ENCODE data around the gene STH.
"Not testable (repeated sequence)": the region's sequence is repeated elsewhere in the genome, so short reads cannot be mapped to it uniquely, and the experiment has no call there.

Gene STH, protein sequence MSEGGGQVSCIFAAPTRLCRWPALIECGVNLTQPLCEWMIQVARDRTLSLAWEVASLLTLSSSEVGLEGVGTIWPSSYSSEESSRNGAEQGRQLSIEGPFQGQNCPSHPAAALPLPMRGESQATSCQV

DNA sequence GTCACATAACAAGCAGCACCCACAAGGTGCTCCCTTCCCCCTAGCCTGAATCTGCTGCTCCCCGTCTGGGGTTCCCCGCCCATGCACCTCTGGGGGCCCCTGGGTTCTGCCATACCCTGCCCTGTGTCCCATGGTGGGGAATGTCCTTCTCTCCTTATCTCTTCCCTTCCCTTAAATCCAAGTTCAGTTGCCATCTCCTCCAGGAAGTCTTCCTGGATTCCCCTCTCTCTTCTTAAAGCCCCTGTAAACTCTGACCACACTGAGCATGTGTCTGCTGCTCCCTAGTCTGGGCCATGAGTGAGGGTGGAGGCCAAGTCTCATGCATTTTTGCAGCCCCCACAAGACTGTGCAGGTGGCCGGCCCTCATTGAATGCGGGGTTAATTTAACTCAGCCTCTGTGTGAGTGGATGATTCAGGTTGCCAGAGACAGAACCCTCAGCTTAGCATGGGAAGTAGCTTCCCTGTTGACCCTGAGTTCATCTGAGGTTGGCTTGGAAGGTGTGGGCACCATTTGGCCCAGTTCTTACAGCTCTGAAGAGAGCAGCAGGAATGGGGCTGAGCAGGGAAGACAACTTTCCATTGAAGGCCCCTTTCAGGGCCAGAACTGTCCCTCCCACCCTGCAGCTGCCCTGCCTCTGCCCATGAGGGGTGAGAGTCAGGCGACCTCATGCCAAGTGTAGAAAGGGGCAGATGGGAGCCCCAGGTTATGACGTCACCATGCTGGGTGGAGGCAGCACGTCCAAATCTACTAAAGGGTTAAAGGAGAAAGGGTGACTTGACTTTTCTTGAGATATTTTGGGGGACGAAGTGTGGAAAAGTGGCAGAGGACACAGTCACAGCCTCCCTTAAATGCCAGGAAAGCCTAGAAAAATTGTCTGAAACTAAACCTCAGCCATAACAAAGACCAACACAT, at the start of gene STH:
TSS of gene STH (plus strand) at position 264 of the 913 bp plus-strand sequence. CDS start at position 294, 30 bp downstream.
- DNase-seq (ENCODE audit: low read depth, low spot score) = no peak

DNA sequence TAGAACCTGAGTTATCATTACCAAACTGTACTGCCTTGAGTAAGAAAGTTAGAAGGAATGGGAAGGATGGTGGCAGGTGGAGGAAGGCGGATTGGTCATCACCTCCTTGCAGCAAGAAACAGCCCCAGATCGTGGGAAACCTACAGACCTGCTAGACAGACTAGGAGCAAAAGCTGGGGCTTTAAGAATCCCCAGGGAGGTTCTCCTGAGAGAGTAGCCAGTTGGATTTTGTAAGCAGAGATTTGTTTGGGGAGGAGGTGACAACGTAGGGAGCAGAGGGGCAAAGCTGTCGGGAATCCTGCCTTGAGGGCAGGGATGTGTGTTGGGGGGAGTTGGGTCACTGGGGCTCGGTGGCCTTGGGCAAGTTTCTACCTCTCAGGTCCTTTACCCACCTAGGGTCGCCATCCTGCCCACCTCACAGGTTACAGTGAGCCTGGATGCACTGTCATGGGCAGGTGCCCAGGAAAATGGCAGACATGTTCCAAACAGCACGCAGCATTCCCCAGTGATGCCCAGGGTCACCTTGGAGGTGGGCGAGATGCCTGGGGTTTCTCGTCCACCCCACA, 49.2 kb upstream of the STH start:
- no peak for DNase-seq (ENCODE audit: low read depth, low spot score)

DNA sequence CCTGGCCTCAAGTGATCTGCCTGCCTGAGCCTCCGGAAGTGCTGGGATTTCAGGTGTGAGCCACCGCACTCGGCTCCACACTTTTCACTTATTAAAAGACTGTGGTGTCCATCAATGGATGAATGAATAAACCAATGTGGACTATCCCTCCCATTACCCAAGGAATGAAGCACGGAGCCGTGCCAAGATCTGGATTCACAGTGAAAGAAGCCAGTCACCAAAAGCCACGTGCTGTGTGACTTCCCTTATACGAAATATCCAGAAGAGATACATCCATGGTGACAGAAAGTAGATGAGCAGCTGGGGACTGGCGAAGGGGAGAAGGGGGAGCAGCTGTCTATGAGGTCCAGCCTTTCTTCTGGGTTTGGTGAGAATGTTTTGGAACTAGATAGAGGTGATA, 48.2 kb upstream of the STH start:
- no peak for DNase-seq (ENCODE audit: low read depth, low spot score)

DNA sequence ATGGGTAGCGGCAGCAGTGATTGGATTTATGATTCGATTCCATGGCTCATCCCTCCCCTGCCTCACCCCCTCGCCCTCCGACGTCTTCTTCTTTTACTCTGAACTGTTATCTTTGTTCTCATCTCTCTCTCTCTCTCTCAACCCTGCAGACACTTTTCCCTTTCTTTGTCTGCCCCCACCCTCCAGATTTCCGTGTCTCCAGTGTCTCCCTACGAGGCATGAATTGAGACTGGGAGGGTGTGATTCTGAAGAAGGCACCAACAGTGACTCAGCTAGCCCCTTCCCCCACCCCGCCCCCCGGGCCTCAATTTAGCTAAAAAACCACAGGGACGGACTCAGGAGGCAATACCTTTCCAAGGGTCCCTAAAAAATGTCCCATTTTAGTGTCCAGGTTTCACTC, 47.6 kb upstream of the STH start:
- DNase-seq (ENCODE audit: low read depth, low spot score) = no peak

DNA sequence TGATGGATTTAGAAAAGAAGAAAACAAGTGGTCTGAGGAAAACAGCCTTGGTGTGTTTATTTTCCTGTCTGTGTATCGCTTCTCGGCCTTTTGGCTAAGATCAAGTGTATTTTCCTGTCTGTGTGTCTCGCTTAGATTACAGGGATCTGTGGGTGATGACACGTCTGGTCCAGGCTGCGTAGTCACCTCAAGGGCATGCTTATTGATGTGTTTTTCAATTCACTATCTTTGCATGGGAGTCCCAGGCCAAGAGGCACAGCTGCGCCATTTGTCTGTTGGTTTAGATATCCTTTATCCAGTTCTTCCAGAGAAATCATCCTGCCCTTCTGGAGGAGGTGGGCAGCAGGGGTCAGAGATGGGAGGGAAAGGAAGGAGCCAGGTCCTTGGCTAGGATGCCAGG, 47.1 kb upstream of the STH start:
- no peak for DNase-seq (ENCODE audit: low read depth, low spot score)

DNA sequence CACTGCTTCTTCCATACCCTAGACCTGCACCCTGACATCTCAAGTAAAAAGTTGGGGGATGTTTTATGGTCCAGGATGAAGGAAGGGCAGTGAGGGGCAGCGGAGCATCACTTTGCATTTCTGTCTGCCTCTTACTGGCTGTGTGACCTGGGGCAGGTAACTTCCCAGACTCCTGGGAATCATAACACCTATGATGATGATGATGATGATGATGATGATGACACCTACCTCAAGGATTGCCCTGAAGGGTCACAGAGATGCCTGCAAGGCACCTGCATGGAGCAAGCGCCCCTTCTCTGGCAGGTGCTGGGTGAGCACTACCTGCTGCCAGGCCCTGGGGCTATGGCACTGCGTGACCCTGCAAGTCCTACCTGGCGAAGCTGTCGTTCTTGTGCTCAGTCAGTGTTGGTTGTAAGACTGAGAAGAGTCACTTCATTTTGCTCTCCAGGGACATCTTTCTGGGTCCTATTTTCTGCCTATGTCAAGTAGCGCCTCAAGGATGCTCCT, 46.2 kb upstream of the STH start:
- no peak for DNase-seq (ENCODE audit: low read depth, low spot score)

DNA sequence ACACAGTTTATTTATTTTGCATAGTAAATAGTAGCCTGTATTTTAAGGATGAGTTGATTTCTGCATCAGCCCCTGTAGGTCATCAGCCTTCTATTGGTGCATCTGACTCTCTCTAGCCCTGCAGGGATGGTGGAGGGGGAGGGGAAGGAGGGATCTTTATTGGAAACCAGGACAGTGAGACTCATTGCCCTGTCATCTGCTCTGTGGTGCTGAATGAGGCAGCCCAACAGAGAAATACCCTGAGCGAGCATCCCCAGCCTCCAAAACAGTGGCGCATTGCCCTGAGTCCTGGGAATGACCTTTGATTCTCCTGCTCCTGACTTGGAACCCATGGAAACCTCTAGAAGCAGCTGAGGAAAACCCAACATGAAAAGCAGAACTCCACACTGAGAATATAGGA, 45.5 kb upstream of the STH start:
- DNase-seq (ENCODE audit: low read depth, low spot score) = no peak

DNA sequence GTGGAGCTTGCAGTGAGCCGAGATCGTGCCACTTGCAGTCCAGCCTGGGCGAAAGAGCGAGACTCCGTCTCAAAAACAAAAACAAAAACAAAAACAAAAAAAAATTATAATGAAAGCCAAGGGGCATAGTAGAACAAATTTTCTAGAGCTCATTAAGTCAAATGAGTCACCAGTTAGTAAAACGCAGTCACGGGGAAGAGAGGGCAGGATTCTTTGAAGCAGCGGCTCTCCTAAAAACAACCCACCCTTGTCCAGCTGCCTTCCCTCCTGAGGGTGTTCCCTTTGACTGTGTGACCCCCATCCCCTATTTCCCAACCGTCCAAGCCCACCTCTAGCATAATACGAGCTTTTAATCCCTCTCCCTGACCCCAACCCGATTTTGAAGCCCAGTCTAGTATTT, 44.1 kb upstream of the STH start:
- DNase-seq (ENCODE audit: low read depth, low spot score) = no peak

DNA sequence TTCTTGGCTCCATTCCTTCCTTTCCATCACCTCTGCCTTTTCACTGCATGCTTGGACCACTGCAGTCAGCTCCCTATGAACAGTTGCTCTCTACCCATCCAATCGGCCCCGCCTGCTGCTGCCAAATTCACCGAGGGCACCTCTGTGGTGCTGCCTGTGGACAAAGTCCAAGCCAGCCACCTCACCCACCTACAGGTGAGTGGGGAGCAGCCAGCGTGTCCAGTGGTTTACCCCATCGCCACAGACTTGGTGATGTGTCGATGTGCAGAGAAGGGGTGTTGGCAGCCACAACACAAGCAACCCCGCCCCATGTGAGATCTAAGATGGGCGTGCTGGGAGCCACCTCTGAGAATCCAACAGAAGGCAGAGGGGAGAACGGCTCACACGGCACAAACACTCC, 43.7 kb upstream of the STH start:
- DNase-seq (ENCODE audit: low read depth, low spot score) = no peak

DNA sequence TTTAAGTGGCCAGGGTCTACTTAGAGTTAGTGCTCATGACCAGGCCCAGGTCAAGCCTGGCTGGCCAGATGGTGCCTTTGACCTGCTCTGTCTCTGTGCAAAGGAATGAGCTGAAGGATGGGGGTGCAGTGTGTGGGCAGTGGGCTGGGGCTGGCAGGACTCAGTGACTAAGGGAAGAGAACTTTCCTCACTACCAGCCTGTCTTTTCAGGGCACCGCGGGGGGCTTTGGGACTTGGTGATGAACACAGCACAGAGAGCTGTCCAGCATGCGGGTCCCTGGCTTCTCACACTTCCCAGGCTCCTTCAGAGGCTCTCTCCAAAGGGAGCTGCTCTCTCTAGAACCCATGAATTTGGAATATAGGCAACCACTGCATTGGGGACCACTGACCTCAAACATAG, 43.0 kb upstream of the STH start:
- no peak for DNase-seq (ENCODE audit: low read depth, low spot score)

DNA sequence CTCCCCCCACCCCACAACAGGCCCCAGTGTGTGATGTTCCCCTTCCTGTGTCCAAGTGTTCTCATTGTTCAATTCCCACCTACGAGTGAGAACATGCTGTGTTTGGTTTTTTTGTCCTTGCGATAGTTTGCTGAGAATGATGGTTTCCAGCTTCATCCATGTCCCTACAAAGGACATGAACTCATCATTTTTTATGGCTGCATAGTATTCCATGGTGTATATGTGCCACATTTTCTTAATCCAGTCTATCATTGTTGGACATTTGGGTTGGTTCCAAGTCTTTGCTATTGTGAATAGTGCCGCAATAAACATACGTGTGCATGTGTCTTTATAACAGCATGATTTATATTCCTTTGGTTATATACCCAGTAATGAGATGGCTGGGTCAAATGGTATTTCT, 42.3 kb upstream of the STH start:
- not testable (repeated sequence) for DNase-seq (ENCODE audit: low read depth, low spot score)

DNA sequence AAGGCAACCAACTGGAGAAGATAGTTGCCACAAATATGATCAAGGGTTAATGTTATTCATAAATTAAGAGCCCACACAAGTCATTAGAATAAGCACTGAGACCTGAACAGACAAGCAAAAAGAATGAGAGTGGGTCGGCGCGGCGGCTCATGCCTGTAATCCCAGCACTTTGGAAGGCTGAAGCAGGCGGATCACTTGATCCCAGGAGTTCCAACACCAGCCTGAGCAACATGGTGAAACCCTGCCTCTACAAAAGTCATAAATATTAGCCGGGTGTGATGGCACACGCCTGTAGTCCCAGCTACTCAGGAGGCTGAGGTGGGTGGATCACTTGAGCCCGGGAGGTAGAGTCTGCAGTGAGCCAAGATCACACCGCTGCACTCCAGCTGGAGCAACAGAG, 40.7 kb upstream of the STH start:
- DNase-seq (ENCODE audit: low read depth, low spot score) = no peak

DNA sequence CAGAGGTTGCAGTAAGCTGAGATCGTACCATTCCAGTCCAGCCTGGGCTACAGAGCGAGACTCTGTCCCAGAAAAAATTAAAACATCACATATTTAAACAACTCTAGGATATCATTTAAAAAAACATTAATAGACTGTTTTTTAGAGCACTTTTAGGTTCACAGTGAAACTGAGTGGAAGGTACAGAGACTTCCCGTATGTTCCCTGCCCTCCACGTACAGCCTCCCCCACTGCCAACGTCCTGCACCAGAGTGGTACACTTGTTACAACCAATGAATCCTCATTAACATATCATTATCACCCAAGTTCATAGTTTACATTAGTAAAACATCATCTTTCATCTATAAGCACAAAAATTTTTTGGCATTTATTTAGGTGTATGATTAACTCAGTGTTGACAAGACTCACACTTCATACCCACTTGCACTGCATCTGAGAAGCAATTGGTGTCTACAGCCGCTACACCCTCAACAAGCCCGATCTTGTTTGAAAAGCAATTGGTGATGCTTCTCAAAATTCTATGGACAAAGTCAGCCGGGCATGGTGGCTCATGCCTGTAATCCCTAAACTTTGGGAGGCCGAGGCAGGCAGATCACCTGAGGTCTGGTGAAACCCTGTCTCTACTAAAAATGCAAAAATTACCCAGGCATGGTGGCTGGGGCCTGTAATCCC, 39.9 kb upstream of the STH start:
- DNase-seq (ENCODE audit: low read depth, low spot score) = no peak

DNA sequence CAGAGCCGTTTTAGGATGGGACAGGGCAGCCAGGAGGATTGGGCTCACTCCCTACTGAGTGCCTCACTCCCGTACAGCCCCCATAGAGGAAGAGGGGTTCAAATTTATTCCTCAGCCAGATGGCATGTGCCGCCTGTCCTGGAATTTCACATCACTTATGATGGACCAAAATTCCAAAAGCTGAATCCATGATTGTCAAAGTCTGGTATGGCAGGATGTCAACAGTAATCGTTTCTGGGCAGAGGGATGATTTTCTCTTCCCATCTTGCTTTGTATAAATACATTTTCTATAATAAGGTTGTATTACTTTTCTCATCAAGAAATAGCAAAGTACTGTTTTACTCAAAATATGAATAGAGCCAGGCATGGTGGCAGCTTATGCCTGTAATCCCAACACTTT, 38.7 kb upstream of the STH start:
- DNase-seq (ENCODE audit: low read depth, low spot score) = no peak

DNA sequence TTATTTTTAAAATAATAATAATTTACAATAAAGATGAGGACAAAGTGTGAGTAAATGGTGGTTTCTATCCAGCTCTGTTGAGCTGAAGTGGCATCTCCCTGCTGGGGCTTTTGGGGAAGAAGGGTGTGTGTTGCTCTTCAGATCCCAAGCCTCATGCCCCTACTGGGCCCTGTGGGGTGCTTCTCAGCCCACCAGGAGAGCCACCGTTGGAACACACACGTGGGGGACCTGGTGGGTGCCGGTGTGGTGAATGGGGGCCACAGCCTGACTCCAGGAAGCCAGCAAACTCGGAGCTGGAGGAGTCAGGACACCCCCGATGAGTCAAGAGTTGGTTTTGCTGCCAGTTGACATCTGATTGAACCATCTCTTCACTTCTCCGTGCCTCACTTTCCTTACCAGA, 37.8 kb upstream of the STH start:
- DNase-seq (ENCODE audit: low read depth, low spot score) = no peak

DNA sequence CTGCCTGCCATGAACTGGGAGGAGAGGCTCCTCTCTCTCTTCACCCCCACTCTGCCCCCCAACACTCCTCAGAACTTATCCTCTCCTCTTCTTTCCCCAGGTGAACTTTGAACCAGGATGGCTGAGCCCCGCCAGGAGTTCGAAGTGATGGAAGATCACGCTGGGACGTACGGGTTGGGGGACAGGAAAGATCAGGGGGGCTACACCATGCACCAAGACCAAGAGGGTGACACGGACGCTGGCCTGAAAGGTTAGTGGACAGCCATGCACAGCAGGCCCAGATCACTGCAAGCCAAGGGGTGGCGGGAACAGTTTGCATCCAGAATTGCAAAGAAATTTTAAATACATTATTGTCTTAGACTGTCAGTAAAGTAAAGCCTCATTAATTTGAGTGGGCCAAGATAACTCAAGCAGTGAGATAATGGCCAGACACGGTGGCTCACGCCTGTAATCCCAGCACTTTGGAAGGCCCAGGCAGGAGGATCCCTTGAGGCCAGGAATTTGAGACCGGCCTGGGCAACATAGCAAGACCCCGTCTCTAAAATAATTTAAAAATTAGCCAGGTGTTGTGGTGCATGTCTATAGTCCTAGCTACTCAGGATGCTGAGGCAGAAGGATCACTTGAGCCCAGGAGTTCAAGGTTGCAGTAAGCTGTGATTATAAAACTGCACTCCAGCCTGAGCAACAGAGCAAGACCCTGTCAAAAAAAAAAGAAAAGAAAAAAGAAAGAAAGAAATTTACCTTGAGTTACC, 36.7 kb upstream of the STH start:
- no peak for DNase-seq (ENCODE audit: low read depth, low spot score)

DNA sequence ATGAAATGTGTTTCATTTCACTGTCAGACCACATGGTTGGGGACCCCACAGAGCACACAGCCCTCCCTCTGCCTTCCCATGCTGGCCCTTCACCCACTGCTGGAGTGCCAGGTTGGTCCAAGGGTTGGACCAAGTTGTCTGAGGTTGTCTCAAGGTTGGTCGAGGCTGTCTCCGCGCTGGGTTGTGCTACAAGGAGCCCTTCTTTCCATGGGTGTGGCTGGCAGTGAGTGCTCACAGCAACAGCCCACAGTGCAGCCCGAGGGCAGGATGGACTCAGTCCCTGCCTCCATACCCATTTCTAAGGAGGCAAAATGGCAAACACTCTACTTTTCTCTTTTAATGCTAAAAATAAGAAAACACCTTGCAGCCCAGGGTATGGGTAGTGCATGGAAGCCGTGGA, 35.8 kb upstream of the STH start:
- no peak for DNase-seq (ENCODE audit: low read depth, low spot score)

DNA sequence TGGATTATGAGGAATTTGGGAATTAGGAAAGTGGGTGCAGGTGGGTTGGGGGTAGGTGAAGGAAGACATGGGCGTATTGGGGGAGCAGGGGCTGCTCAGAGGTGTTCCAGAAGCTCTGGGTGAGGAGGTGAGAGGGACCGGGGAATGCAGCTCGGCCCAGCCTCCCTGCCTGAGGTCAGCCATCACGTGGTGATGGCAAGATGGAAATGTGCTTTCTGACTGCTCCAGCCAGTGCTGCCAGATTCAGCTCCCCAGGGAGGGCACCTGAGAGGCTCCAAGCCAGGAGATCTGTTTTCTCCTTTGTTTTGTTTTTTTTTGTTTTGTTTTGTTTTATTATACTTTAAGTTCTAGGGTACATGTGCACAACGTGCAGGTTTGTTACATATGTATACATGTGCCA, 35.2 kb upstream of the STH start:
- no peak for DNase-seq (ENCODE audit: low read depth, low spot score)

DNA sequence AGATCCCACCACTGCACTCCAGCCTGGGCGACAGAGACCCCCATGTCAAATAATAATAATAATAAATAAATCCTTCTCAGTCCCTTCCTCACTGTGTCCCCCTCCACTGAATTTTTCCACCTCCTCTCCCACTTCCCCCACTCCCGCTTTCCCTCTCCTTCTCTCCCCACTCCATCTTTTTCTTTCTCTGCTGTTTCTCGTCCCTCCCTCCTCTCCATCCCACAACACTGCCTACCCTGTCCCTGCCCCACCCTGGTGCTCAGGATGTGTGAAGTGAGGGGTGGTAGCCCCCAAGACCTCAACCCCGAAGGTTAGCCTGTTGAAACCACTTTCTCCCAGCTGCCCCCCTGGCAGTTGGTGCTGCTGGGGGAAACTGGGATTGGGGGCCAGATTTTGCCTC, 34.4 kb upstream of the STH start:
- DNase-seq (ENCODE audit: low read depth, low spot score) = no peak

DNA sequence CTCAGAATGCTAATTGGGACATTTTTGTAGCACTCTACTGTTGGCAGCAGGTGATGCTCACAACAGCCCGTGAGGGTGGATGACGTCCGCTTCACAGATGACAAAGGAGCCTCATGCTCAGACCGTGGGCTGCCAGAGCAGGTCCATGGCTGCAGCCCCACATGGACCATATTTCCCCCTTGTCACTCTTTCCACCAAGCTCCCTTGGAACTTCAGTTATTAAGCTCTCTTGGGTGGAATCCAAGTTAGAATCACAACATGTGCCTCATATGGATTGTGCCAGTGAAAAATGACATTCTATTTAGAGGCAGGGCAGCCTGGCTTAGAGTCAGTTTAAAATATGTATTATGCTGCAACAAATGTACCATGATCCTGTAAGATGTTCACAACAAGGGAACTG, 33.2 kb upstream of the STH start:
- DNase-seq (ENCODE audit: low read depth, low spot score) = no peak

DNA sequence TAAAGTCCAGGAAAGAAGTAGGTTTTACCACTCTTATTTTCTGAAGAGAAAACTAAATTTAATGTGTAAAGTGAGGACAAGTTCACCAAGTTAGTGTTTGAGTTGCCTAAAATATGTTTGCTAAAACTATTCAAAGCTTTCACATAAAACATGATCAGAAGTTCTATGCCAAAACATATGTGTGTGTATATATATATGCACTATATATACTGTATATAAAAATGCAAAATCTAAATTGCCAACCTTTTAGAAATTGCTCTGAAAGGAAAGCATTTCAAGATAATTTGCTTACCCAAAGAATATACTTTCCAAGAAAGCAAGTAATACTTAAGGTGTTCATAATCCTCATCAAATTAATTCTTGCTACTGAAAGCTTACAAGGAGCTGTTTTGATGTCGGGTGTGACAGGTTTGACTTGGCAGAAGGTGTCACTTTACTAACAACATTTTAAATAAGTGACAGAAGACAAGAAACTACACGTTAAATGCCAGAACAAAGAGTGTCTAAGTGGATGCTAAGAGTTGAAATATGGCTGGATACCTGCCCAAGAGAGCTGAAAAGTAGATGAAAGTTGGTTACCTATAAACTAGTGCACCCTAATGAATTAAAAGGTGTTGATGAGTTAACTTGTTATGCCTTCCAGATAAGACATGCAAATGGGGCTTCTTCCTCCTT, 32.3 kb upstream of the STH start:
- no peak for DNase-seq (ENCODE audit: low read depth, low spot score)
